ENCODE measurements around the gene RANBP3L. TPM values are rescaled to one million over a fixed set of nuclear protein-coding genes. Genes with fewer than 3 reads are reported as not detected.

Gene RANBP3L
- total RNA-seq, 3 donors from 2014 or later (not counting 1 experiment from before 2014, with no cell fraction given), result not detected

- over 99% methylated on average over 7 of the region's 7 CpGs for WGBS (ENCODE audit: insufficient coverage)
- Histone ChIP-seq H3K36me3 (ENCODE audit: control insufficient read depth, insufficient read depth, low read length) (peaks cover 2% of the 10 kb centered on the region), H3K9me3 (ENCODE audit: control insufficient read depth, insufficient read depth, low read length) (no peaks in the 10 kb centered on the region), H3K4me3 (ENCODE audit: low read length) (no peak overlapping the region), H3K27ac (ENCODE audit: low read length) (no peak overlapping the region), H3K4me1 (ENCODE audit: control insufficient read depth, insufficient read depth, low read length) (no peaks in the 10 kb centered on the region), H3K27me3 (ENCODE audit: control insufficient read depth, insufficient read depth, low read length) (no peaks in the 10 kb centered on the region)
- DNase-seq (no peak), ATAC-seq (no peak)
- Mint-ChIP-seq H3K4me1 (peaks cover 0 to 6% of the 10 kb centered on the region in 2 donors), H3K9me3 (no peaks in the 10 kb centered on the region), H3K27ac (no peak overlapping the region), H3K4me3 (no peak overlapping the region), H3K27me3 (ENCODE audit: low read depth in 2 of 2) (no peaks in the 10 kb centered on the region), H3K36me3 (peaks cover 6% of the 10 kb centered on the region)
- no peak for TF ChIP-seq CTCF (IDR thresholded peaks at IDR 0.05)
- intact Hi-C loops (cut with micrococcal nuclease), result no loop called here
Observed at GRCh38 chr5:36228505-36228904, 73.2 kb downstream of the RANBP3L start.

GRCh38 chr5:36227046-36227445 lies 74.7 kb downstream of the RANBP3L start:
- Histone ChIP-seq H3K9me3 (ENCODE audit: control insufficient read depth, insufficient read depth, low read length) (no peaks in the 10 kb centered on the region), H3K27me3 (ENCODE audit: control insufficient read depth, insufficient read depth, low read length) (no peaks in the 10 kb centered on the region), H3K4me1 (ENCODE audit: control insufficient read depth, insufficient read depth, low read length) (no peaks in the 10 kb centered on the region), H3K36me3 (ENCODE audit: control insufficient read depth, insufficient read depth, low read length) (peaks cover 2% of the 10 kb centered on the region), H3K27ac (ENCODE audit: low read length) (no peak overlapping the region), H3K4me3 (ENCODE audit: low read length) (no peak overlapping the region)
- no peak for ATAC-seq
- TF ChIP-seq CTCF (IDR thresholded peaks at IDR 0.05), result no peak
- no peaks in the 10 kb centered on the region for H3K27me3 Mint-ChIP-seq (ENCODE audit: low read depth in 2 of 2)
- no peaks in the 10 kb centered on the region for H3K9me3 Mint-ChIP-seq
- no peak overlapping the region for H3K27ac Mint-ChIP-seq
- peaks cover 6% of the 10 kb centered on the region for H3K36me3 Mint-ChIP-seq
- H3K4me3 Mint-ChIP-seq, result no peak overlapping the region
- DNase-seq, result no peak
- intact Hi-C loops (cut with micrococcal nuclease), result no loop called here
- H3K4me1 Mint-ChIP-seq, result no peaks in the 10 kb centered on the region

- H3K36me3 ChIP-seq (ENCODE audit: control insufficient read depth, insufficient read depth, low read length), result peaks cover 21% of the 10 kb centered on the region
- H3K27me3 ChIP-seq (ENCODE audit: control insufficient read depth, insufficient read depth, low read length), result no peaks in the 10 kb centered on the region
- Mint-ChIP-seq H3K36me3 (peaks cover 6% of the 10 kb centered on the region), H3K4me1 (no peaks in the 10 kb centered on the region), H3K4me3 (no peak overlapping the region), H3K27ac (no peak overlapping the region), H3K9me3 (no peaks in the 10 kb centered on the region), H3K27me3 (ENCODE audit: low read depth in 2 of 2) (no peaks in the 10 kb centered on the region)
- no peaks in the 10 kb centered on the region for H3K9me3 ChIP-seq (ENCODE audit: control insufficient read depth, insufficient read depth, low read length)
- WGBS (ENCODE audit: insufficient coverage), result 94% methylated on average over 1 of the region's 1 CpG
- no peak for DNase-seq
- H3K4me3 ChIP-seq (ENCODE audit: low read length), result no peak overlapping the region
- ATAC-seq, result no peak
- H3K4me1 ChIP-seq (ENCODE audit: control insufficient read depth, insufficient read depth, low read length), result no peaks in the 10 kb centered on the region
- TF ChIP-seq CTCF (IDR thresholded peaks at IDR 0.05), result no peak
- no peak overlapping the region for H3K27ac ChIP-seq (ENCODE audit: low read length)
- intact Hi-C loops (cut with micrococcal nuclease), result no loop called here
Observed at GRCh38 chr5:36222620-36223019, 79.1 kb downstream of the RANBP3L start.

- ATAC-seq, result no peak
- Histone ChIP-seq H3K27ac (ENCODE audit: low read length) (no peak overlapping the region), H3K4me3 (ENCODE audit: low read length) (no peak overlapping the region), H3K9me3 (ENCODE audit: control insufficient read depth, insufficient read depth, low read length) (no peaks in the 10 kb centered on the region), H3K27me3 (ENCODE audit: control insufficient read depth, insufficient read depth, low read length) (no peaks in the 10 kb centered on the region), H3K4me1 (ENCODE audit: control insufficient read depth, insufficient read depth, low read length) (no peaks in the 10 kb centered on the region), H3K36me3 (ENCODE audit: control insufficient read depth, insufficient read depth, low read length) (peaks cover 37% of the 10 kb centered on the region)
- TF ChIP-seq CTCF (IDR thresholded peaks at IDR 0.05), result no peak
- Mint-ChIP-seq H3K27ac (no peak overlapping the region), H3K36me3 (no peaks in the 10 kb centered on the region), H3K27me3 (ENCODE audit: low read depth in 2 of 2) (no peaks in the 10 kb centered on the region), H3K4me1 (no peaks in the 10 kb centered on the region), H3K4me3 (no peak overlapping the region), H3K9me3 (no peaks in the 10 kb centered on the region)
- intact Hi-C loops (cut with micrococcal nuclease), result no loop called here
- no peak for DNase-seq
- WGBS (ENCODE audit: insufficient coverage), result 100% methylated on average over 1 of the region's 1 CpG
Observed at GRCh38 chr5:36217988-36218387, 83.7 kb downstream of the RANBP3L start.
